Neural cell (in vitro differentiated cells): ENCODE measurements around the gene CYB561. TPM values are rescaled to one million over a fixed set of nuclear protein-coding genes. Genes with fewer than 3 reads are reported as not detected.
A peak's percentile ranks its signal among the peaks of the same experiment; 100 is the strongest.

Experiments
- H2AFZ ChIP-seq: fragments of 200-600, 300-800 bp; sonication (generic), shearing (Covaris generic); 2 replicates; pipeline ENCODE4 v1.6.0; 2014; ENCODE audit warnings: low read depth, mild to moderate bottlenecking, antibody characterized with exemption, low read length, moderate library complexity
- H3F3A ChIP-seq: fragments of 200-600 bp; shearing (Covaris generic); 2 replicates; pipeline ENCODE4 v1.6.1; 2016; ENCODE audit warnings: mild to moderate bottlenecking, moderate library complexity, mixed read lengths, antibody characterized with exemption, low read length; ENCODE audit not compliant: insufficient read depth, poor library complexity, severe bottlenecking
- H3K27ac ChIP-seq: fragments of 200-600, 300-800 bp; sonication (generic), shearing (Covaris generic); 2 replicates; pipeline ENCODE4 v1.5.1; 2014; ENCODE audit warnings: mild to moderate bottlenecking, low read length, moderate library complexity
- H3K27me3 ChIP-seq: fragments of 300-800, 200-600 bp; sonication (generic), shearing (Covaris generic); 2 replicates; pipeline ENCODE4 v1.6.0; 2014; ENCODE audit warnings: mild to moderate bottlenecking, low read depth, low read length, moderate library complexity; ENCODE audit not compliant: insufficient read depth
- H3K36me3 ChIP-seq: fragments of 300-800, 200-600 bp; sonication (generic), shearing (Covaris generic); 2 replicates; pipeline ENCODE4 v1.5.1; 2014; ENCODE audit warnings: mild to moderate bottlenecking, antibody characterized with exemption, low read length, moderate library complexity; ENCODE audit not compliant: insufficient read depth
- H3K4me2 ChIP-seq: fragments of 300-800, 200-600 bp; sonication (generic), shearing (Covaris generic); 2 replicates; pipeline ENCODE4 v1.6.0; 2014; ENCODE audit warnings: mild to moderate bottlenecking, low read length
- H3K4me3 ChIP-seq: fragments of 300-800, 200-600 bp; sonication (generic), shearing (Covaris generic); 2 replicates; pipeline ENCODE4 v1.5.1; 2014; ENCODE audit warnings: mild to moderate bottlenecking, low read length, moderate library complexity
- H3K79me2 ChIP-seq: fragments of 200-600 bp; shearing (Covaris generic); replicated peaks from 2 replicates; pipeline ENCODE4 v1.6.0; 2014; ENCODE audit warnings: mild to moderate bottlenecking, low read length, moderate library complexity; ENCODE audit not compliant: insufficient read depth
- H3K9ac ChIP-seq: fragments of 300-800, 200-600 bp; sonication (generic), shearing (Covaris generic); 2 replicates; pipeline ENCODE4 v1.6.1; 2016; ENCODE audit warnings: mild to moderate bottlenecking, low read length, mixed read lengths
- H3K9me2 ChIP-seq: fragments of 200-600 bp; shearing (Covaris generic); 2 replicates; pipeline ENCODE4 v1.6.1; 2016; ENCODE audit warnings: mild to moderate bottlenecking, low read length, mixed read lengths; ENCODE audit not compliant: insufficient read depth
- H3K9me3 ChIP-seq: fragments of 200-600, 300-800 bp; sonication (generic), shearing (Covaris generic); 2 replicates; pipeline ENCODE4 v1.6.1; 2016; ENCODE audit warnings: mild to moderate bottlenecking, mixed run types, low read length, moderate library complexity, mixed read lengths
- H4K20me1 ChIP-seq: fragments of 200-600 bp; shearing (Covaris generic); 2 replicates; pipeline ENCODE4 v1.6.1; 2016; ENCODE audit warnings: mild to moderate bottlenecking, mixed run types; ENCODE audit not compliant: insufficient read depth
- CTCF ChIP-seq: fragments of 450-650 bp; IDR thresholded peaks from 2 replicates; pipeline ENCODE4 v1.5.1; 2014; ENCODE audit warnings: antibody characterized with exemption, mild to moderate bottlenecking, moderate library complexity; ENCODE audit not compliant: poor library complexity, severe bottlenecking
- EP300 ChIP-seq: fragments of 450-650 bp; conservative IDR thresholded peaks from 2 replicates; pipeline ENCODE4 v1.6.1; 2014; ENCODE audit warnings: antibody characterized with exemption, mild to moderate bottlenecking, moderate library complexity; ENCODE audit not compliant: poor library complexity, severe bottlenecking
- EZH2 ChIP-seq: fragments of 200-600, 300-800 bp; shearing (Covaris generic), sonication (generic); IDR thresholded peaks from 2 replicates; pipeline ENCODE4 v1.6.1; 2014; ENCODE audit warnings: antibody characterized with exemption, low read length, borderline replicate concordance, mild to moderate bottlenecking; ENCODE audit not compliant: insufficient read depth, poor library complexity, severe bottlenecking
- MXI1 ChIP-seq: fragments of 450-650 bp; conservative IDR thresholded peaks from 2 replicates; pipeline ENCODE4 v1.6.1; 2014; ENCODE audit warnings: antibody characterized with exemption, mild to moderate bottlenecking; ENCODE audit not compliant: poor library complexity, severe bottlenecking
- POLR2AphosphoS5 ChIP-seq: IDR thresholded peaks from 2 replicates; pipeline ENCODE4 v1.6.1; 2012
- RAD21 ChIP-seq: fragments of 450-650 bp; conservative IDR thresholded peaks from 2 replicates; pipeline ENCODE4 v1.6.1; 2014; ENCODE audit warnings: antibody characterized with exemption, mild to moderate bottlenecking, moderate library complexity
- REST ChIP-seq: IDR thresholded peaks from 2 replicates; pipeline ENCODE4 v1.6.1; 2012; ENCODE audit warnings: borderline replicate concordance
- SMC3 ChIP-seq: fragments of 450-650 bp; conservative IDR thresholded peaks from 2 replicates; pipeline ENCODE4 v1.6.1; 2014; ENCODE audit warnings: antibody characterized with exemption, mild to moderate bottlenecking, moderate library complexity; ENCODE audit not compliant: poor library complexity
- TAF1 ChIP-seq: IDR thresholded peaks from 2 replicates; pipeline ENCODE4 v1.6.1; 2012; ENCODE audit warnings: low read depth
- polyA plus RNA-seq: library from polyadenylated mRNA; depleted of rRNA; stranded (reverse); fragments of >200 nt; gene quantifications from 2 replicates; pipeline ENCODE4 v1.2.3, GENCODE V29; 2014

Gene CYB561
- polyA plus RNA-seq, 1 donor from 2014 or later = 15.7 TPM

- H3K79me2 ChIP-seq = no peaks in the 10 kb centered on the region
- H3K27me3 ChIP-seq = no peaks in the 10 kb centered on the region
- no peak overlapping the region for H3K27ac ChIP-seq
- no peaks in the 10 kb centered on the region for H4K20me1 ChIP-seq
- no peak overlapping the region for H3K9ac ChIP-seq
- H3K36me3 ChIP-seq = peaks cover 11% of the 10 kb centered on the region
- no peak overlapping the region for H2AFZ ChIP-seq
- no peak overlapping the region for H3K4me2 ChIP-seq
- TF ChIP-seq REST (no peak), EP300 (no peak), SMC3 (no peak), POLR2AphosphoS5 (peak; percentile 14), RAD21 (no peak), EZH2 (no peak), CTCF (no peak), MXI1 (no peak)
- no peaks in the 10 kb centered on the region for H3K9me3 ChIP-seq
- H3K4me3 ChIP-seq = no peak overlapping the region
- no peaks in the 10 kb centered on the region for H3F3A ChIP-seq
- no peaks in the 10 kb centered on the region for H3K9me2 ChIP-seq
Measured at GRCh38 chr17:63399856-63400255, 46.2 kb downstream of the CYB561 start.

- Histone ChIP-seq H3K9me2 (no peaks in the 10 kb centered on the region), H3K36me3 (peaks cover 11% of the 10 kb centered on the region), H3F3A (no peaks in the 10 kb centered on the region), H3K4me2 (no peak overlapping the region), H3K27ac (no peak overlapping the region), H3K27me3 (no peaks in the 10 kb centered on the region), H3K9ac (no peak overlapping the region), H2AFZ (no peak overlapping the region), H3K79me2 (no peaks in the 10 kb centered on the region), H3K9me3 (no peaks in the 10 kb centered on the region), H3K4me3 (no peak overlapping the region), H4K20me1 (no peaks in the 10 kb centered on the region)
- TF ChIP-seq CTCF (no peak), REST (no peak), EZH2 (no peak), POLR2AphosphoS5 (no peak), EP300 (no peak), MXI1 (no peak), RAD21 (no peak), TAF1 (no peak), SMC3 (no peak)
Measured at GRCh38 chr17:63399316-63399715, 46.8 kb downstream of the CYB561 start.
